MG63 (cell line): Measurements from ENCODE around the gene STAT5A. TPM values are rescaled to one million over a fixed set of nuclear protein-coding genes. Genes with fewer than 3 reads are reported as not detected.
"Not testable (repeated sequence)": the region's sequence is repeated elsewhere in the genome, so short reads cannot be mapped to it uniquely, and the experiment has no call there.

Source experiments
- DNase-seq: peaks from one replicate; pipeline ENCODE4 v3.0.0-alpha.2; 2020
- H3K27me3 ChIP-seq: fragments of 250-450 bp; sonication (Bioruptor Pico); 2 replicates; pipeline ENCODE4 v1.5.1; 2020; ENCODE audit warnings: mild to moderate bottlenecking, moderate library complexity
- H3K36me3 ChIP-seq: fragments of 250-450 bp; sonication (Bioruptor Pico); 2 replicates; pipeline ENCODE4 v1.5.1; 2020; ENCODE audit warnings: mild to moderate bottlenecking, moderate library complexity
- H3K4me3 ChIP-seq: fragments of 250-450 bp; sonication (Bioruptor Pico); 2 replicates; pipeline ENCODE4 v1.5.1; 2020; ENCODE audit warnings: mild to moderate bottlenecking, moderate library complexity
- H3K9me3 ChIP-seq: fragments of 250-450 bp; sonication (Bioruptor Pico); 2 replicates; pipeline ENCODE4 v1.5.1; 2020; ENCODE audit warnings: mild to moderate bottlenecking, moderate library complexity
- total RNA-seq: library from RNA; depleted of rRNA; stranded (reverse); fragments of >200 nt; shearing (Covaris generic); gene quantifications from 2 replicates; pipeline ENCODE4 v1.2.3, GENCODE V29; 2014; ENCODE audit warnings: low replicate concordance

Gene STAT5A
- total RNA-seq, 1 experiment from 2014 or later = 23.0 TPM

GRCh38 chr17:42255445-42255844, 32.9 kb upstream of the STAT5A start:
- Histone ChIP-seq H3K27me3 (no peaks in the 10 kb centered on the region), H3K4me3 (no peak overlapping the region), H3K9me3 (no peaks in the 10 kb centered on the region), H3K36me3 (no peaks in the 10 kb centered on the region)
- no peak for DNase-seq

- no peaks in the 10 kb centered on the region for H3K36me3 ChIP-seq
- no peak for DNase-seq
- no peaks in the 10 kb centered on the region for H3K27me3 ChIP-seq
- no peak overlapping the region for H3K4me3 ChIP-seq
- no peaks in the 10 kb centered on the region for H3K9me3 ChIP-seq
Observed at GRCh38 chr17:42260318-42260717, 28.0 kb upstream of the STAT5A start.

- not testable (repeated sequence) for H3K4me3 ChIP-seq, DNase-seq, H3K9me3 ChIP-seq, H3K36me3 ChIP-seq, H3K27me3 ChIP-seq
Observed at GRCh38 chr17:42264366-42264765, 23.9 kb upstream of the STAT5A start.

GRCh38 chr17:42266462-42266861, 21.8 kb upstream of the STAT5A start:
- Histone ChIP-seq H3K4me3 (no peak overlapping the region), H3K36me3 (no peaks in the 10 kb centered on the region), H3K9me3 (no peaks in the 10 kb centered on the region), H3K27me3 (no peaks in the 10 kb centered on the region)
- DNase-seq = no peak

- Histone ChIP-seq H3K9me3 (no peaks in the 10 kb centered on the region), H3K36me3 (no peaks in the 10 kb centered on the region), H3K27me3 (no peaks in the 10 kb centered on the region), H3K4me3 (no peak overlapping the region)
- peak; percentile 31 for DNase-seq
Observed at GRCh38 chr17:42266918-42267766, 21.2 kb upstream of the STAT5A start.

GRCh38 chr17:42268236-42268635, 20.1 kb upstream of the STAT5A start:
- no peak for DNase-seq
- Histone ChIP-seq H3K27me3 (no peaks in the 10 kb centered on the region), H3K36me3 (no peaks in the 10 kb centered on the region), H3K9me3 (no peaks in the 10 kb centered on the region), H3K4me3 (no peak overlapping the region)

- Histone ChIP-seq H3K27me3 (no peaks in the 10 kb centered on the region), H3K36me3 (no peaks in the 10 kb centered on the region), H3K4me3 (no peak overlapping the region), H3K9me3 (no peaks in the 10 kb centered on the region)
- DNase-seq = no peak
Observed at GRCh38 chr17:42270170-42270535, 18.1 kb upstream of the STAT5A start.

- DNase-seq = no peak
- no peaks in the 10 kb centered on the region for H3K27me3 ChIP-seq
Observed at GRCh38 chr17:42270596-42270995, 17.7 kb upstream of the STAT5A start.

GRCh38 chr17:42271006-42271778, 17.1 kb upstream of the STAT5A start:
- Histone ChIP-seq H3K4me3 (no peak overlapping the region), H3K9me3 (no peaks in the 10 kb centered on the region), H3K36me3 (no peaks in the 10 kb centered on the region), H3K27me3 (no peaks in the 10 kb centered on the region)
- DNase-seq = no peak

More at GRCh38 chr17:42270596-42270995, 17.7 kb upstream of the STAT5A start:
- Histone ChIP-seq H3K4me3 (no peak overlapping the region), H3K36me3 (no peaks in the 10 kb centered on the region), H3K9me3 (no peaks in the 10 kb centered on the region)

- no peak for DNase-seq
- Histone ChIP-seq H3K9me3 (no peaks in the 10 kb centered on the region), H3K36me3 (no peaks in the 10 kb centered on the region), H3K4me3 (no peak overlapping the region), H3K27me3 (no peaks in the 10 kb centered on the region)
Observed at GRCh38 chr17:42271779-42272035, 16.6 kb upstream of the STAT5A start.

- Histone ChIP-seq H3K4me3 (no peak overlapping the region), H3K9me3 (no peaks in the 10 kb centered on the region), H3K36me3 (no peaks in the 10 kb centered on the region), H3K27me3 (no peaks in the 10 kb centered on the region)
- DNase-seq = no peak
Observed at GRCh38 chr17:42272162-42272907, 16.0 kb upstream of the STAT5A start.

GRCh38 chr17:42273474-42274252, 14.6 kb upstream of the STAT5A start:
- Histone ChIP-seq H3K4me3 (no peak overlapping the region), H3K9me3 (no peaks in the 10 kb centered on the region), H3K27me3 (no peaks in the 10 kb centered on the region), H3K36me3 (no peaks in the 10 kb centered on the region)
- no peak for DNase-seq

- no peak for DNase-seq
- H3K27me3 ChIP-seq = no peaks in the 10 kb centered on the region
- no peak overlapping the region for H3K4me3 ChIP-seq
- H3K36me3 ChIP-seq = no peaks in the 10 kb centered on the region
- H3K9me3 ChIP-seq = no peaks in the 10 kb centered on the region
Observed at GRCh38 chr17:42274253-42274542, 14.1 kb upstream of the STAT5A start.

- Histone ChIP-seq H3K36me3 (no peaks in the 10 kb centered on the region), H3K27me3 (no peaks in the 10 kb centered on the region), H3K9me3 (no peaks in the 10 kb centered on the region), H3K4me3 (peak overlapping the region; percentile 75)
- DNase-seq = no peak
Observed at GRCh38 chr17:42274812-42275526, 13.3 kb upstream of the STAT5A start.

GRCh38 chr17:42275527-42276358, 12.6 kb upstream of the STAT5A start:
- DNase-seq = peak; percentile 9
- Histone ChIP-seq H3K9me3 (no peaks in the 10 kb centered on the region), H3K36me3 (no peaks in the 10 kb centered on the region), H3K4me3 (peak overlapping the region; percentile 75), H3K27me3 (no peaks in the 10 kb centered on the region)

GRCh38 chr17:42276359-42276608, 12.0 kb upstream of the STAT5A start, which contains the start of gene STAT5B:
Gene STAT5B (minus strand): TSS chr17:42276391. CDS start chr17:42232127, 44,264 bp downstream.
- Histone ChIP-seq H3K9me3 (no peaks in the 10 kb centered on the region), H3K36me3 (no peaks in the 10 kb centered on the region), H3K4me3 (peak within 1 kb of the TSS; percentile 75), H3K27me3 (no peaks in the 10 kb centered on the region)
- DNase-seq = peak; percentile 78
